ENCODE measurements around the gene UBR2.

GRCh38 chr6:42618105-42618504 lies 54.3 kb downstream of the UBR2 start:
- no peak for TF ChIP-seq CTCF (conservative IDR thresholded peaks at IDR 0.05 in 1 of 2, IDR thresholded peaks at IDR 0.05 in 1 of 2; ENCODE audit: low read depth in 1 of 2, low read length in 2 of 2)
- no peak for TF ChIP-seq EZH2 (IDR thresholded peaks at IDR 0.05; ENCODE audit: low read length, missing control alignments)

Data from fibroblast of lung (primary cell).